HepG2 (cell line): Measurements from ENCODE around the gene LAMC3. TPM values are rescaled to one million over a fixed set of nuclear protein-coding genes. Genes with fewer than 3 reads are reported as not detected.

Experiments used
- ATAC-seq: fragments of 200-7000 bp; cut with Tn5 transposase; 3 replicates; pipeline ENCODE4 v1.9.1; 2020; ENCODE audit warnings: mild to moderate bottlenecking, moderate library complexity
- BruUV-seq: library from RNA; stranded (reverse); fragments of 400-500 nt; replicated peaks from 2 replicates; lab custom pipeline; 2021; lab: Mats Ljungman, UMichigan
- CTCF ChIA-PET: fragments of 300-600 bp; formaldehyde crosslinking; extraction: SDS; loops from one replicate; lab custom pipeline; 2021; ENCODE audit warnings: low total read pairs, inconsistent platforms, low intra/inter-chr PET ratio; lab: Yijun Ruan, JAX
- POLR2A ChIA-PET: fragments of 350-600 bp; sonication (Branson Sonifier 250); formaldehyde crosslinking; loops from one replicate; lab custom pipeline; 2020; ENCODE audit warnings: antibody characterized with exemption, inconsistent platforms; lab: Yijun Ruan, JAX
- DNase-seq: peaks from one replicate; pipeline ENCODE4 v3.0.0-alpha.2; 2015; ENCODE audit warnings: low spot score
- FAIRE-seq: peaks from 3 replicates; lab custom pipeline; 2011; peaks lifted over from hg19 to GRCh38; lab: Jason Lieb, UNC
- H2AFZ ChIP-seq: one replicate; pipeline ENCODE4 v1.6.1; 2011; ENCODE audit warnings: low read length, inconsistent platforms
- H3K27ac ChIP-seq: fragments of 300-600 bp; 3 replicates; pipeline ENCODE4 v1.8.0; 2011; ENCODE audit warnings: mixed run types, mild to moderate bottlenecking, mixed read lengths, low read length, inconsistent platforms; ENCODE audit not compliant: insufficient read depth; ENCODE audit errors: extremely low read length
- H3K27me3 ChIP-seq, 2 experiments: fragments of 200-600 bp in 1 of 2; 2 replicates in 1 of 2; 3 replicates in 1 of 2; pipeline versions ENCODE4 v1.6.0 to v1.8.0; 2011; ENCODE audit warnings: low read length in 2 of 2, mild to moderate bottlenecking in 2 of 2, moderate library complexity in 2 of 2, inconsistent platforms in 1 of 2; ENCODE audit not compliant: insufficient read depth in 2 of 2, control insufficient read depth in 1 of 2
- H3K36me3 ChIP-seq, 2 experiments: fragments of 200-600 bp in 1 of 2; replicated peaks in 1 of 2; 2 replicates in 1 of 2; 3 replicates in 1 of 2; pipeline versions ENCODE4 v1.5.1 to v1.8.0; 2011; ENCODE audit warnings: low read length in 2 of 2, inconsistent platforms in 1 of 2; ENCODE audit not compliant: insufficient read depth in 2 of 2, control insufficient read depth in 1 of 2
- H3K4me1 ChIP-seq: 2 replicates; pipeline ENCODE4 v1.5.1; 2012; ENCODE audit warnings: low read length, inconsistent platforms; ENCODE audit not compliant: insufficient read depth
- H3K4me2 ChIP-seq: 2 replicates; pipeline ENCODE4 v1.6.0; 2011; ENCODE audit warnings: low read depth, low read length, inconsistent platforms
- H3K4me3 ChIP-seq, 3 experiments: fragments of 200-600 bp in 1 of 3; sonication (generic), shearing (Covaris generic) in 1 of 3; replicated peaks in 1 of 3; 2 replicates each; pipeline ENCODE4 v1.5.1; 2011 to 2016; ENCODE audit warnings: low read length in 3 of 3, inconsistent platforms in 2 of 3, low read depth in 2 of 3, mild to moderate bottlenecking in 2 of 3, control low read depth in 1 of 3, mixed read lengths in 1 of 3; ENCODE audit not compliant: insufficient read depth in 1 of 3
- H3K79me2 ChIP-seq: one replicate; pipeline ENCODE4 v1.6.1; 2011; ENCODE audit warnings: low read length, inconsistent platforms; ENCODE audit not compliant: insufficient read depth
- H3K9ac ChIP-seq: 2 replicates; pipeline ENCODE4 v1.6.0; 2011; ENCODE audit warnings: mild to moderate bottlenecking, low read depth, low read length, inconsistent platforms; ENCODE audit not compliant: insufficient read depth
- H3K9me3 ChIP-seq: 2 replicates; pipeline ENCODE4 v1.5.1; 2012; ENCODE audit warnings: mild to moderate bottlenecking, low read length
- H4K20me1 ChIP-seq: 2 replicates; pipeline ENCODE4 v1.6.0; 2011; ENCODE audit warnings: inconsistent platforms, mild to moderate bottlenecking, low read length, moderate library complexity; ENCODE audit not compliant: insufficient read depth
- ZNF432 ChIP-seq: sonication (generic); formaldehyde crosslinking; IDR thresholded peaks from 2 replicates; pipeline ENCODE4 v1.5.0; 2020; ENCODE audit warnings: missing genetic modification reagents, mild to moderate bottlenecking, borderline replicate concordance
- ZNF629 ChIP-seq: sonication (generic); formaldehyde crosslinking; conservative IDR thresholded peaks from 2 replicates; pipeline ENCODE4 v1.5.0; 2020; ENCODE audit warnings: missing genetic modification reagents
- WGBS: methylation state at CpG from one replicate; pipeline ENCODE4 v1.1.6; 2017; ENCODE audit warnings: low lambda C conversion rate; 5-methylcytosine and 5-hydroxymethylcytosine counted together
- in situ Hi-C: cut with HindIII; loops from 2 replicates; pipeline ENCODE4 v1.10.0; 2017; ENCODE audit warnings: low pct_unique_long_range_greater_than_20kb; ENCODE audit not compliant: extremely low pct_ligation_motif_present
- intact Hi-C: fragments of 100-400 bp; cut with micrococcal nuclease; formaldehyde crosslinking; loops from one replicate; pipeline ENCODE4 v1.10.0; 2022; ENCODE audit not compliant: unreplicated experiment
- polyA plus RNA-seq, 8 experiments: library from polyadenylated mRNA; depleted of rRNA in 3 of 8; stranded (reverse) in 7 of 8; unstranded in 1 of 8; fragments of >200 nt; fragmentation: Illumina TruSeq in 4 of 8; extraction: Trizol in 4 of 8; gene quantifications; 2 replicates each; pipeline versions ENCODE4 v1.2.1 to v1.2.3, GENCODE V29; 2011 to 2016; ENCODE audit warnings: low read depth in 4 of 8, missing spikeins in 1 of 8, mixed read lengths in 1 of 8; ENCODE audit not compliant: insufficient read depth in 1 of 8
- total RNA-seq, 5 experiments: library from RNA; depleted of rRNA; stranded (reverse); fragments of >200 nt; fragmentation: Illumina TruSeq; extraction: Trizol; gene quantifications; 2 replicates each; pipeline ENCODE4 v1.2.3, GENCODE V29; 2016; ENCODE audit warnings: low read depth in 1 of 5
- TF ChIP-seq, protein P1 (sequence below): sonication (generic); formaldehyde crosslinking; IDR thresholded peaks from 2 replicates; pipeline ENCODE4 v1.9.0; 2022; ENCODE audit warnings: missing genetic modification reagents, mild to moderate bottlenecking, borderline replicate concordance
- TF ChIP-seq, protein P2 (sequence below): sonication (generic); formaldehyde crosslinking; IDR thresholded peaks from 2 replicates; pipeline ENCODE4 v1.5.1; 2020; ENCODE audit warnings: mild to moderate bottlenecking, missing genetic modification reagents

The LAMC3 gene
- total and polyA plus RNA-seq, 2 of the 13 experiments (the other 11 are each of a cell fraction or from before 2014, with no cell fraction given) = 0.07 to 0.57 TPM

DNA sequence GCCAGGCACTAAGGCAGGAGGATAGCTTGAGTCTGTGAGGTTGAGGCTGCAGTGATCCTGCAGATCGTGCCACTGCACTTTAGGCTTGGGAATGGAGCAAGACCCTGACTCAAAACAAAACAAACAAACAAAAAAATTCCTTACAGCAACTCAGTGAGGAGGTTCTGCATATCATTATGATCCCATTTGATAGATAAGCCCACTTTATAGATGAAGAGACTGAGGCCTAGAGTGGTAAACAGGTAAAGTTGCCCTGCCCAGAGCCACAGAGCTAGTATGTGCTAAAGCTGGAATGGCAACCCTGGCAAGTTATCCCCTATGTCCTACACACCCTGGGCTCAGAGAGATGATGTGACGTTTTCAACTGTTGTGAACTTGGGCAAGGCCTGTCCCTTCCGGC lies 94.6 kb downstream of the LAMC3 start:
- POLR2A ChIA-PET = no interaction called here
- intact Hi-C loops (no loop called here), in situ Hi-C loops (no loop called here)
- DNase-seq (no peak), FAIRE-seq (no peak), ATAC-seq (no peak)
- Histone ChIP-seq H4K20me1 (no peaks in the 10 kb centered on the region), H3K9ac (no peak overlapping the region), H3K9me3 (no peaks in the 10 kb centered on the region), H3K4me2 (no peak overlapping the region), H3K4me3 (no peak overlapping the region), H3K36me3 (no peaks in the 10 kb centered on the region), H3K4me1 (no peaks in the 10 kb centered on the region), H3K79me2 (no peaks in the 10 kb centered on the region), H3K27ac (no peak overlapping the region), H3K27me3 (no peaks in the 10 kb centered on the region), H2AFZ (no peak overlapping the region)
- no TSS peak for BruUV-seq
- 64% methylated on average over 1 of the region's 3 CpGs for WGBS
- TF ChIP-seq, protein P1, sequence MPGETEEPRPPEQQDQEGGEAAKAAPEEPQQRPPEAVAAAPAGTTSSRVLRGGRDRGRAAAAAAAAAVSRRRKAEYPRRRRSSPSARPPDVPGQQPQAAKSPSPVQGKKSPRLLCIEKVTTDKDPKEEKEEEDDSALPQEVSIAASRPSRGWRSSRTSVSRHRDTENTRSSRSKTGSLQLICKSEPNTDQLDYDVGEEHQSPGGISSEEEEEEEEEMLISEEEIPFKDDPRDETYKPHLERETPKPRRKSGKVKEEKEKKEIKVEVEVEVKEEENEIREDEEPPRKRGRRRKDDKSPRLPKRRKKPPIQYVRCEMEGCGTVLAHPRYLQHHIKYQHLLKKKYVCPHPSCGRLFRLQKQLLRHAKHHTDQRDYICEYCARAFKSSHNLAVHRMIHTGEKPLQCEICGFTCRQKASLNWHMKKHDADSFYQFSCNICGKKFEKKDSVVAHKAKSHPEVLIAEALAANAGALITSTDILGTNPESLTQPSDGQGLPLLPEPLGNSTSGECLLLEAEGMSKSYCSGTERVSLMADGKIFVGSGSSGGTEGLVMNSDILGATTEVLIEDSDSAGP = no peak
- TF ChIP-seq ZNF432 (CRISPR knock-in tag) (no peak), ZNF629 (CRISPR knock-in tag) (peak; percentile 74)
- TF ChIP-seq, protein P2, sequence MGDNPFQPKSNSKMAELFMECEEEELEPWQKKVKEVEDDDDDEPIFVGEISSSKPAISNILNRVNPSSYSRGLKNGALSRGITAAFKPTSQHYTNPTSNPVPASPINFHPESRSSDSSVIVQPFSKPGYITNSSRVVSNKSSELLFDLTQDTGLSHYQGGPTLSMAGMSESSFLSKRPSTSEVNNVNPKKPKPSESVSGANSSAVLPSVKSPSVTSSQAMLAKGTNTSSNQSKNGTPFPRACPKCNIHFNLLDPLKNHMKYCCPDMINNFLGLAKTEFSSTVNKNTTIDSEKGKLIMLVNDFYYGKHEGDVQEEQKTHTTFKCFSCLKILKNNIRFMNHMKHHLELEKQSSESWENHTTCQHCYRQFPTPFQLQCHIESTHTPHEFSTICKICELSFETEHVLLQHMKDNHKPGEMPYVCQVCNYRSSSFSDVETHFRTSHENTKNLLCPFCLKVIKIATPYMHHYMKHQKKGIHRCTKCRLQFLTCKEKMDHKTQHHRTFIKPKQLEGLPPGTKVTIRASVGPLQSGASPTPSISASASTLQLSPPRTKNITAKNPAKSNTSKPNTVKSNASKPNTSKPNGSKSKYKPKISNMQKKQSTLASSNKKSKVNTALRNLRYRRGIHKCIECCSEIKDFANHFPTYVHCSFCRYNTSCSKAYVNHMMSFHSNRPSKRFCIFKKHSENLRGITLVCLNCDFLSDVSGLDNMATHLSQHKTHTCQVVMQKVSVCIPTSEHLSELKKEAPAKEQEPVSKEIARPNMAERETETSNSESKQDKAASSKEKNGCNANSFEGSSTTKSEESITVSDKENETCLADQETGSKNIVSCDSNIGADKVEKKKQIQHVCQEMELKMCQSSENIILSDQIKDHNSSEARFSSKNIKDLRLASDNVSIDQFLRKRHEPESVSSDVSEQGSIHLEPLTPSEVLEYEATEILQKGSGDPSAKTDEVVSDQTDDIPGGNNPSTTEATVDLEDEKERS = no peak
- CTCF ChIA-PET = no interaction called here
